ENCODE results near the gene GUCY1A2.

Gene GUCY1A2

GRCh38 chr11:106642331-106642730 lies 375.9 kb downstream of the GUCY1A2 start:
- no peak for DNase-seq (ENCODE audit: low read depth)

GRCh38 chr11:106632283-106632682 lies 386.0 kb downstream of the GUCY1A2 start:
- DNase-seq (ENCODE audit: low read depth) = no peak

DNA sequence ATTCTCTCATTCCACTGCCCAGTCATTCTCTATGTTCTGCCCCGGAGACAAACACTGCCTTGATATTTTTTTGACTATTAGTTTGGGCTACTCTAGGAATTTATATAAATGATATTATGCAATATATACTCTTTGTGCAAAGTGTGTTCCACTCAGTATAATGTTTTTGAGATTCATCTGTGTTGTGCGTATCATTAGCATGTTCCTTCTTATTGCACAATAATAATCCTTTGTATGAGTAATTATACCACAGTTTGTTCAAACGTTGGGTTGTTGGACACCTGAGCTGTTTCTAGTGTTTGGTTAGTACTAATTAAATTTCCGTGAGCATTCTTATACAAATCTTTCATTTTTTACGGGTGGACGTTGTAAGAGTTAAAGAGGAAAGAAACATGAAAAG lies 390.6 kb downstream of the GUCY1A2 start:
- no peak for DNase-seq (ENCODE audit: low read depth)

GRCh38 chr11:106625566-106625965 lies 392.7 kb downstream of the GUCY1A2 start:
- DNase-seq (ENCODE audit: low read depth) = no peak

GRCh38 chr11:106624377-106624776 lies 393.9 kb downstream of the GUCY1A2 start:
- no peak for DNase-seq (ENCODE audit: low read depth)
